ENCODE data around the gene SCG2.

The SCG2 gene

DNA sequence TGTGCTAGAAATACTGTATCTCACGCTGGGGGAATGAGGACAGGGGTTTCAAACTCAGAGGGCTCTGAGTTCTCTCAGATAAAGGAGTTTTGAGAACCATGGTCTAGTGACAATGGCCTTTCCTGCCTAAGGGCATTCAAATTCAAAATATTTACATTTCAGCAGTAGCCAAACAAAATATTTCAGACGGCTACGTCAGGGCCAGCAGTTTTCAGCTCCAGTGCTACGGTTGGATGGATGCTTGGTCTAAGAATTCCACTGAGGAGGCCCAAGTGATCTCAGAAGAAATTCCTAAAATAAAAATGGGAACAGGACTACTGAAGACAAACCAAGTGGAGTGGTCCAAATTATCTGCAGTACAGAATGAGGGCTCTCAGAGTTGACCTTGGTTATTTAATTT is 41.1 kb upstream of the SCG2 start:
- no peak overlapping the region for H3K27ac ChIP-seq
- in situ Hi-C loops (cut with HindIII; ENCODE audit: low pct_ligation_motif_present, low sequenced_read_pairs), result no loop called here
- TF ChIP-seq, protein P1, sequence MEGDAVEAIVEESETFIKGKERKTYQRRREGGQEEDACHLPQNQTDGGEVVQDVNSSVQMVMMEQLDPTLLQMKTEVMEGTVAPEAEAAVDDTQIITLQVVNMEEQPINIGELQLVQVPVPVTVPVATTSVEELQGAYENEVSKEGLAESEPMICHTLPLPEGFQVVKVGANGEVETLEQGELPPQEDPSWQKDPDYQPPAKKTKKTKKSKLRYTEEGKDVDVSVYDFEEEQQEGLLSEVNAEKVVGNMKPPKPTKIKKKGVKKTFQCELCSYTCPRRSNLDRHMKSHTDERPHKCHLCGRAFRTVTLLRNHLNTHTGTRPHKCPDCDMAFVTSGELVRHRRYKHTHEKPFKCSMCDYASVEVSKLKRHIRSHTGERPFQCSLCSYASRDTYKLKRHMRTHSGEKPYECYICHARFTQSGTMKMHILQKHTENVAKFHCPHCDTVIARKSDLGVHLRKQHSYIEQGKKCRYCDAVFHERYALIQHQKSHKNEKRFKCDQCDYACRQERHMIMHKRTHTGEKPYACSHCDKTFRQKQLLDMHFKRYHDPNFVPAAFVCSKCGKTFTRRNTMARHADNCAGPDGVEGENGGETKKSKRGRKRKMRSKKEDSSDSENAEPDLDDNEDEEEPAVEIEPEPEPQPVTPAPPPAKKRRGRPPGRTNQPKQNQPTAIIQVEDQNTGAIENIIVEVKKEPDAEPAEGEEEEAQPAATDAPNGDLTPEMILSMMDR (IDR thresholded peaks at IDR 0.05; ENCODE audit: low read depth, low read length, missing control alignments), result no peak
- no peaks in the 10 kb centered on the region for H3K27me3 ChIP-seq (replicated peaks)
- H3K4me3 ChIP-seq (ENCODE audit: low read depth, low read length), result no peak overlapping the region
- DNase-seq, result no peak
- no peaks in the 10 kb centered on the region for H3K36me3 ChIP-seq (replicated peaks)

DNA sequence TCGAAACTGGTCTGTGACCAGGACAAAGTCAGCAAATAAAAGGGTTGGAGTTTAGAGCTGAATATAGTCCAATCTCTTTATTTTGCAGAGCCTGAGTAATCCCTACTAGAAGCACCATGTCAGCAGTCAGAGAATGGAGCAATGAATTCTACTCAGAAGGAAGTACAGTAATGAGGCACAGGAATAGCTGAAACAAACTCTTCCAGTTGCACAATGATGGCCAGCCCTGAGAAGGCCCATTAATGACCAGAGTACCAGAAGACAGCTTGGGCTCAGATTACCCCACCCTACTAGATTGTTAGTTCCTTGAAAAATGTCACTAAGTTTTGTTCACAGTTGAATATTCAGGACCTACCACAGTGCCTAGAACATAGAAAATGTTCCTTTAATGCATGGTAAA is 40.3 kb upstream of the SCG2 start:
- H3K27me3 ChIP-seq (replicated peaks), result no peaks in the 10 kb centered on the region

DNA sequence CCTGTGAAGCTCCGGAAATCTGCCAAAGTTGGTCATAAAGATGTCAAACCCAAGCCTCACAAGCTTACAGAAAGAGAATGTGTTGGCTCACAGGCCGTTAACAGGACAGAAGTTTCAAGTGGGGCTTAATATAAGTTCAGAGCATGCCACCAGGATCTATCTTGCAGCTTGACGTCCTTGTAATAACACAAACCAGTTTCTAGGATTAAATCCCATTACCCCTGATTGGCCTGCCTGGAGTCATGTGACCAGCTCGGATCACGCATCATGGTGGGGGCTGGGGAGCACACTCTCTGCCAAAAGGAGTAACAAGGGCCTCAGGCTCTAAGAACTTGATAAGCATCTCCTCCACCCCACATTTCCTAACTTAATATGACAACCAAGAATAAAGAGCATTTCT is 38.9 kb upstream of the SCG2 start:
- H3K27me3 ChIP-seq (replicated peaks), result no peaks in the 10 kb centered on the region
- H3K27ac ChIP-seq, result no peak overlapping the region
- TF ChIP-seq, protein P1 (IDR thresholded peaks at IDR 0.05; ENCODE audit: low read depth, low read length, missing control alignments), result no peak
- H3K36me3 ChIP-seq (replicated peaks), result no peaks in the 10 kb centered on the region
- H3K4me3 ChIP-seq (ENCODE audit: low read depth, low read length), result no peak overlapping the region
- in situ Hi-C loops (cut with HindIII; ENCODE audit: low pct_ligation_motif_present, low sequenced_read_pairs), result no loop called here
- no peak for DNase-seq

More for the DNA sequence above, 40.3 kb upstream of the SCG2 start:
- no peak for DNase-seq
- in situ Hi-C loops (cut with HindIII; ENCODE audit: low pct_ligation_motif_present, low sequenced_read_pairs), result no loop called here
- TF ChIP-seq, protein P1 (IDR thresholded peaks at IDR 0.05; ENCODE audit: low read depth, low read length, missing control alignments), result no peak
- no peak overlapping the region for H3K27ac ChIP-seq
- H3K4me3 ChIP-seq (ENCODE audit: low read depth, low read length), result no peak overlapping the region
- no peaks in the 10 kb centered on the region for H3K36me3 ChIP-seq (replicated peaks)

DNA sequence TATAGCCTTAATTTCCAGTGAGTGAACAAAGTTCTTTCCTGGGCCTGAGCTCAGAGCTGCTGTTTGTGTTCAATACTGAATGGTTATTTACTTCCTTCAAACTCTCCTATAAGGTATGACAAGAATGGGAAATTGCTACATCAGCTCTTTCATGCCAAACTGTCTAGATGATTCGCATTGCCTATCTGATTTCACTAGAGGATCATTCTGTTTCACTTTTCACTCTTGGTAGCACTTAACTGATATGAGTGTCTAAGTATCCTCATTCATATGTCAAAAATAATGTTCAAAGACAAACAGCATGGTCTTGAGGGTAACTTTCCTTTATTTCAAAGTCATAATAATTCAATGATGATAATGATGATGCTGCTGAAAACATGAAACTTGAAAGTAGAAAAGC is 32.9 kb upstream of the SCG2 start:
- H3K36me3 ChIP-seq (replicated peaks), result no peaks in the 10 kb centered on the region
- TF ChIP-seq, protein P1 (IDR thresholded peaks at IDR 0.05; ENCODE audit: low read depth, low read length, missing control alignments), result no peak
- H3K4me3 ChIP-seq (ENCODE audit: low read depth, low read length), result no peak overlapping the region
- no peak for DNase-seq
- H3K27me3 ChIP-seq (replicated peaks), result no peaks in the 10 kb centered on the region
- H3K27ac ChIP-seq, result no peak overlapping the region
- in situ Hi-C loops (cut with HindIII; ENCODE audit: low pct_ligation_motif_present, low sequenced_read_pairs), result no loop called here

DNA sequence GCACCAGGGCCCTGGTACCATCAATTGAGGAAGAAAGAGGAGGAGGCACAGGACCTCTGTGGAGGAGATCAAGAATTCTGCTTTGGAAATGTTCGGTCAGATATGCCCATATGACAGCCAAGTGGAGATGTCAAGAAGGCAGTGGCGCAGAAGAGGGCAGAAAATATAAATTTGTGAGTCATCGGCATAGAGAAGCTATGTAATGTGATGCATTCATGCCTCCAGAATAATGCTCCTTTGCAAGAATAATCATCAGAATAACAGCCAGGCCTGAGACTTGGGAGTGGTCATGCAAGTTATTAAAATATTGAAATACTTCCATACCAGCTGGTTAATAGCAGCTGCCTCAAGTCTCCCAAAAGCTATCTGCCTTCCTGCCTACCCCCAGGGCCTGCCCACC is 32.1 kb upstream of the SCG2 start:
- no peak for DNase-seq
- TF ChIP-seq, protein P1 (IDR thresholded peaks at IDR 0.05; ENCODE audit: low read depth, low read length, missing control alignments), result no peak
- in situ Hi-C loops (cut with HindIII; ENCODE audit: low pct_ligation_motif_present, low sequenced_read_pairs), result no loop called here

DNA sequence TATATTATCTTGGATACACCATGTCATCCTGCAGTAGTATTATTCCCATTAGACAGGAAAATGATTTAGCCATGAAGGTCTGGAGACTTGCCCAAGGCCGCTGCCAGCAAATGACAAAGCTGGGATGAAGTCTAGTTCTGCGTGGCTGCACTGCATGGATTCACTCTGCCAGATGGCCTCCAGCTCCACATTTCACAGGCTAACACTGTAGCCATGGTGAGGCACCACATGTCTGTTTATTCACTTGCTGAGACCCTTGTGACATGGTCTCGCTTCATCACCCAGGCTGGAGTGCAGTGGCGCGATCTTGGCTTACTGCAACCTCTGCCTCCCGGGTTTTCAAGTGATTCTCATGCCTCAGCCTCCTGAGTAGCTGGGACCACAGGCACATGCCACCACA is 31.5 kb upstream of the SCG2 start:
- no peaks in the 10 kb centered on the region for H3K36me3 ChIP-seq (replicated peaks)
- in situ Hi-C loops (cut with HindIII; ENCODE audit: low pct_ligation_motif_present, low sequenced_read_pairs), result no loop called here

More for the DNA sequence above, 32.1 kb upstream of the SCG2 start:
- no peak overlapping the region for H3K27ac ChIP-seq
- no peak overlapping the region for H3K4me3 ChIP-seq (ENCODE audit: low read depth, low read length)
- H3K36me3 ChIP-seq (replicated peaks), result no peaks in the 10 kb centered on the region
- no peaks in the 10 kb centered on the region for H3K27me3 ChIP-seq (replicated peaks)

More for the DNA sequence above, 31.5 kb upstream of the SCG2 start:
- DNase-seq, result no peak
- Histone ChIP-seq H3K27me3 (replicated peaks) (no peaks in the 10 kb centered on the region), H3K4me3 (ENCODE audit: low read depth, low read length) (no peak overlapping the region), H3K27ac (no peak overlapping the region)
- TF ChIP-seq, protein P1 (IDR thresholded peaks at IDR 0.05; ENCODE audit: low read depth, low read length, missing control alignments), result no peak
